ENCODE results near the gene WNT5B.

DNA sequence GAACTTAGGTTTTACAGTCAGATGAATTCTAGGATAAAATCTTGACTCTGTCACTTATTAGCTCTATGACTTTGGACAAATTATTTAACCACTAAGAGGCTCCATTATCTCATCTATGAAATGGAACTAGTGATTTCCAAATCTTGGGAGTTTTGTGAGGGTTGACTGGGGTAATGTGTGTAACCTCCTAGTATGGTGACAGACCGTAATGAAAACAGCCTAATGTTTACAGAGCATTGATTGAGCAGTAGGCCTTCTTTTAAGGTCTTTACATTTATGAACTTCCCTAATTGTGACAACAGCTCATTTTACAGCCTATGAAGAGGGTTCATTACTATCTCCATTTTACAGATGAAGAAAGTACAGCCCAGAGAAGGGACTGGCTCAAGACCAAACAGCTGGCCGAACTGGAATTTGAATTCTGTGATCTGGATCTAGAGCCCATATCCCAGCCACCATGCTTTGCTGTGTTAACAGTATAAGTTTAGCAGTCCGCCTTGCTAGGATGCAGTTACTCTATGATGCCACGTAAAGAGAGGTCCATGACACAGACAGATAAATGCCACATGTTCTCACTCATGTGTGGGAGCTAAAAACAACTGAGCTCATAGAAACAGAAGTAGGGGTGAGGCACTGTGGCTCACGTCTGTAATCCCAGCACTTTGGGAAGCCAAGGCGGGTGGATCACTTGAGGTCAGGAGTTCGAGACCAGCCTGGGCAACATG is 25.6 kb upstream of the WNT5B start:
- no peak for TF ChIP-seq CTCF (conservative IDR thresholded peaks at IDR 0.05; ENCODE audit: low read length)
- no peak for TF ChIP-seq EZH2phosphoT487 (IDR thresholded peaks at IDR 0.05; ENCODE audit: borderline replicate concordance, low read depth, low read length)
